Activated CD4-positive, alpha-beta memory T cell treated with anti-CD3 and anti-CD28 coated beads for 36 hours (primary cell): ENCODE results near the gene GCLC. TPM values are rescaled to one million over a fixed set of nuclear protein-coding genes. Genes with fewer than 3 reads are reported as not detected.
"Not testable (repeated sequence)": the region's sequence is repeated elsewhere in the genome, so short reads cannot be mapped to it uniquely, and the experiment has no call there.

ENCODE experiments used
- CTCF ChIA-PET: fragments of 350-600 bp; sonication (Branson Sonifier 250); formaldehyde crosslinking; loops from one replicate; lab custom pipeline; 2021; ENCODE audit warnings: antibody characterized with exemption, inconsistent platforms; lab: Charles Lee
- POLR2A ChIA-PET: fragments of 350-600 bp; sonication (Branson Sonifier 250); formaldehyde crosslinking; loops from one replicate; lab custom pipeline; 2021; ENCODE audit warnings: antibody characterized with exemption; lab: Charles Lee
- DNase-seq: peaks from one replicate; pipeline ENCODE4 v3.0.0-alpha.2; 2020
- H3K27ac Mint-ChIP-seq: one replicate; pipeline ENCODE4 v1.8.0; 2021; ENCODE audit warnings: mixed read lengths
- H3K27me3 Mint-ChIP-seq: one replicate; pipeline ENCODE4 v1.8.0; 2021; ENCODE audit warnings: mixed read lengths
- H3K36me3 Mint-ChIP-seq: one replicate; pipeline ENCODE4 v1.8.0; 2021; ENCODE audit warnings: mixed read lengths
- H3K4me1 Mint-ChIP-seq: one replicate; pipeline ENCODE4 v1.8.0; 2021; ENCODE audit warnings: low read depth, mixed read lengths
- H3K4me3 Mint-ChIP-seq: one replicate; pipeline ENCODE4 v1.8.0; 2021; ENCODE audit warnings: mild to moderate bottlenecking, mixed read lengths
- H3K9me3 Mint-ChIP-seq: one replicate; pipeline ENCODE4 v1.8.0; 2021; ENCODE audit warnings: mixed read lengths
- intact Hi-C: fragments of 100-400 bp; cut with micrococcal nuclease; formaldehyde crosslinking; loops from one replicate; pipeline ENCODE4 v1.15.1; 2023
- total RNA-seq, 2 experiments: library from RNA; stranded (reverse); gene quantifications; one replicate each; pipeline ENCODE4 v1.2.3, GENCODE V29; 2021

Gene GCLC
- total RNA-seq, 2 experiments from 2014 or later = 27.2 to 33.3 TPM

GRCh38 chr6:53553600-53553999 lies 8.7 kb upstream of the GCLC start:
- POLR2A ChIA-PET, H3K27ac Mint-ChIP-seq, H3K36me3 Mint-ChIP-seq, H3K9me3 Mint-ChIP-seq, CTCF ChIA-PET, DNase-seq, H3K4me1 Mint-ChIP-seq, H3K4me3 Mint-ChIP-seq, intact Hi-C loops, H3K27me3 Mint-ChIP-seq: not testable (repeated sequence)

GRCh38 chr6:53551681-53552080 lies 6.8 kb upstream of the GCLC start:
- intact Hi-C loops, CTCF ChIA-PET, DNase-seq, H3K27ac Mint-ChIP-seq, POLR2A ChIA-PET, H3K27me3 Mint-ChIP-seq, H3K4me3 Mint-ChIP-seq, H3K9me3 Mint-ChIP-seq, H3K36me3 Mint-ChIP-seq: not testable (repeated sequence)
- H3K4me1 Mint-ChIP-seq = peaks cover 12% of the 10 kb centered on the region

- ChIA-PET POLR2A (interaction anchor here (1.2 to 1.9 kb wide), 3 partner anchors 31 to 104 kb away, joined by 3 to 10 read pairs (median 6); no protein-coding TSS in a partner anchor), CTCF (interaction anchor here (0.7 to 2.0 kb wide), 10 partner anchors 9 to 180 kb away, joined by 3 to 11 read pairs (median 4); no protein-coding TSS in a partner anchor)
- Mint-ChIP-seq H3K27ac (peak overlapping the region; percentile 62), H3K36me3 (peaks cover 2% of the 10 kb centered on the region), H3K27me3 (no peaks in the 10 kb centered on the region), H3K9me3 (no peaks in the 10 kb centered on the region), H3K4me1 (peaks cover 37% of the 10 kb centered on the region), H3K4me3 (peak overlapping the region; percentile 82)
- intact Hi-C loops = loop anchor here (1.0 to 10.0 kb wide), 9 partner anchors 31 to 553 kb away; partner anchors contain the start of genes ELOVL5, FBXO9 and GSTA4
- DNase-seq = peak; percentile 97
Observed at GRCh38 chr6:53547811-53548496, 3.1 kb upstream of the GCLC start.

GRCh38 chr6:53547166-53547810 lies 2.4 kb upstream of the GCLC start:
- CTCF ChIA-PET = interaction anchor here (0.7 to 2.0 kb wide), 8 partner anchors 8 to 181 kb away, joined by 3 to 11 read pairs (median 4); no protein-coding TSS in a partner anchor
- Mint-ChIP-seq H3K4me1 (peaks cover 42% of the 10 kb centered on the region), H3K27ac (peak overlapping the region; percentile 25), H3K27me3 (no peaks in the 10 kb centered on the region), H3K9me3 (no peaks in the 10 kb centered on the region), H3K36me3 (peaks cover 2% of the 10 kb centered on the region), H3K4me3 (peak overlapping the region; percentile 82)
- DNase-seq = peak; percentile 12
- POLR2A ChIA-PET = interaction anchor here (1.2 to 1.9 kb wide), 3 partner anchors 32 to 105 kb away, joined by 3 to 10 read pairs (median 6); no protein-coding TSS in a partner anchor
- intact Hi-C loops = loop anchor here (2.0 to 10.0 kb wide), 5 partner anchors 46 to 552 kb away; partner anchors contain the start of genes ELOVL5, FBXO9 and GSTA4

- DNase-seq = no peak
- peaks cover 4% of the 10 kb centered on the region for H3K36me3 Mint-ChIP-seq
- H3K27me3 Mint-ChIP-seq = no peaks in the 10 kb centered on the region
- peaks cover 51% of the 10 kb centered on the region for H3K4me1 Mint-ChIP-seq
- H3K27ac Mint-ChIP-seq = no peak overlapping the region
- CTCF ChIA-PET = interaction anchor here (1.0 to 2.0 kb wide), 2 partner anchors 53 to 105 kb away, joined by 5 to 9 read pairs; no protein-coding TSS in a partner anchor
- POLR2A ChIA-PET = no interaction called here
- intact Hi-C loops = loop anchor here (2.0 to 10.0 kb wide), 5 partner anchors 47 to 551 kb away; partner anchors contain the start of genes ELOVL5, FBXO9 and GSTA4
- H3K4me3 Mint-ChIP-seq = peak overlapping the region; percentile 83
- no peaks in the 10 kb centered on the region for H3K9me3 Mint-ChIP-seq
Observed at GRCh38 chr6:53546281-53546680, 1.4 kb upstream of the GCLC start.

DNA sequence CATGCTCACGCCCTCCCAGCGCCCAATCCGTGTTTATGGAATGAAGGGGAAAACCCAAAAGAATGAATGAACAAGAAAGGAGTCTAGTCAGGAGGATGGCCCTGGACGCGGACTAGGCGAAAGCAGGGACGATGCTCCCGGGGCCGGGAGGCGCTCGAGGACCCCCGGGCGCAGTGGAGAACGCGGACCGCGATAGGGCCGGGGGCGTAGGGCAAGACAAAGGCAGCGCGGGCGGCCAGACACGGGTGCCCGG lies 758 bp downstream of the GCLC start:
- intact Hi-C loops = loop anchor here (2.0 to 10.0 kb wide), 2 partner anchors 185 to 549 kb away; partner anchors contain the start of gene GSTA4
- CTCF ChIA-PET = interaction anchor here (1.0 to 2.7 kb wide), 5 partner anchors 51 to 251 kb away, joined by 4 to 32 read pairs (median 12); partner anchors contain the start of gene LRRC1
- H3K27me3 Mint-ChIP-seq = no peaks in the 10 kb centered on the region
- H3K4me1 Mint-ChIP-seq = peaks cover 64% of the 10 kb centered on the region
- peak; percentile 36 for DNase-seq
- POLR2A ChIA-PET = interaction anchor here (0.5 to 2.7 kb wide), 4 partner anchors 35 to 182 kb away, joined by 3 to 15 read pairs (median 4); no protein-coding TSS in a partner anchor
- H3K36me3 Mint-ChIP-seq = peaks cover 4% of the 10 kb centered on the region
- H3K27ac Mint-ChIP-seq = peak overlapping the region; percentile 86
- no peaks in the 10 kb centered on the region for H3K9me3 Mint-ChIP-seq
- peak overlapping the region; percentile 94 for H3K4me3 Mint-ChIP-seq

GRCh38 chr6:53543359-53544216 lies 1.3 kb downstream of the GCLC start:
- CTCF ChIA-PET = interaction anchor here (0.7 to 2.7 kb wide), 6 partner anchors 50 to 479 kb away, joined by 3 to 32 read pairs (median 9); partner anchors contain the start of genes FBXO9 and LRRC1
- Mint-ChIP-seq H3K36me3 (peaks cover 6% of the 10 kb centered on the region), H3K4me3 (peak overlapping the region; percentile 94), H3K27me3 (no peaks in the 10 kb centered on the region), H3K9me3 (no peaks in the 10 kb centered on the region), H3K4me1 (peaks cover 68% of the 10 kb centered on the region), H3K27ac (peak overlapping the region; percentile 86)
- POLR2A ChIA-PET = interaction anchor here (0.5 to 2.7 kb wide), 4 partner anchors 36 to 183 kb away, joined by 3 to 15 read pairs (median 4); no protein-coding TSS in a partner anchor
- no peak for DNase-seq
- intact Hi-C loops = loop anchor here (1.0 to 10.0 kb wide), 8 partner anchors 36 to 549 kb away; partner anchors contain the start of gene GSTA4

DNA sequence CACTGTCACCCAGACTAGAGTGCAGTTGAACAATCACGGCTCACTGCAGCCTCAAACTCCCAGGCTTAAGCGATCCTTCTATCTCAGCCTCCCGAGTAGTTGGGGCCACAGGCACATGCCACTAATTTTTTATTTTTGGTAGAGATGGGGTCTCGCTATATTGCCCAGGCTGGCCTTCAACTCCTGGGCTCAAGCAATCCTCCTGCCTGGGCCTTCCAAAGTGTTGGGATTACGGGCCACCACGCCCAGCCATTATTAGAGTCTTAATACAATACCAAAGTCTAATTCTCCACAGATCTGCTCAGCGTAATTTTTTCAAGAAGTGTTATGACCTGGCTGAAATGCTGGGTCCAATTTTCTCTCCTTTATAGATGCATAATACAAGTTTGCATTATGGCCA lies 3.0 kb downstream of the GCLC start:
- no peak for DNase-seq
- ChIA-PET POLR2A (no interaction called here), CTCF (interaction anchor here (0.7 kb wide), 1 partner anchor 110 kb away, joined by 4 read pairs; no protein-coding TSS in a partner anchor)
- no peaks in the 10 kb centered on the region for H3K9me3 Mint-ChIP-seq
- intact Hi-C loops = loop anchor here (2.0 to 10.0 kb wide), 2 partner anchors 181 to 547 kb away; partner anchors contain the start of gene GSTA4
- H3K36me3 Mint-ChIP-seq = peaks cover 6% of the 10 kb centered on the region
- no peak overlapping the region for H3K27ac Mint-ChIP-seq
- peaks cover 62% of the 10 kb centered on the region for H3K4me1 Mint-ChIP-seq
- H3K4me3 Mint-ChIP-seq = no peak overlapping the region
- no peaks in the 10 kb centered on the region for H3K27me3 Mint-ChIP-seq

DNA sequence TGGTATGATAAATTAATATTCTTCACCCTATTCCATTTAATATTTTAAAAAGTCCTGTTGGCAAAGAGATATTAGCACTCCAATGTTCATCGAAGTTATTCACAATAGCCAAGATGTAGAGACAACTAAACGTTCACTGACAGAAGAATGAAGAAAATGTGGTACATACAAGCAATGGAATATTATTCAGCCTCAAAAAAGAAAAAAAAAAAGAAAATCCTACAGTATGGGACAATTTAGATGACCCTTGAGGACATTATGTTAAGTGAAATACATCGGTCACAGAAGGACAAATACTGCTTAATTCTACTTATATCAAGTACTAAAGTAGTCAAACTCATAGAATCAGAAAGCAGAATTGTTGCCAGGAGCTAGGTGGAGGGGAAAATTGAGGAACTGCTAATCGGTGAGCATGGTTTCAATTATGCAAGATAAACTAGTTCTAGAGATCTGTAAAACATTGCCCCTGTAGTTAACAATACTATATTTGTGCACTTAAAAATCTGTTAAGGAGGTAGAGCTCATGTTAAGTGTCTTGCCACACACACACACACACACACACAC lies 4.7 kb downstream of the GCLC start:
- ChIA-PET POLR2A (no interaction called here), CTCF (interaction anchor here (1.3 kb wide), 1 partner anchor 188 kb away, joined by 6 read pairs; no protein-coding TSS in a partner anchor)
- intact Hi-C loops = loop anchor here (10.0 kb wide), 1 partner anchor 545 kb away; the partner anchor contains the start of gene GSTA4

GRCh38 chr6:53539561-53539960 lies 5.3 kb downstream of the GCLC start:
- no peaks in the 10 kb centered on the region for H3K9me3 Mint-ChIP-seq
- no peak overlapping the region for H3K27ac Mint-ChIP-seq
- intact Hi-C loops = no loop called here
- no peak overlapping the region for H3K4me3 Mint-ChIP-seq
- peaks cover 10% of the 10 kb centered on the region for H3K36me3 Mint-ChIP-seq
- no peaks in the 10 kb centered on the region for H3K27me3 Mint-ChIP-seq
- no peak for DNase-seq
- peaks cover 55% of the 10 kb centered on the region for H3K4me1 Mint-ChIP-seq
- ChIA-PET CTCF (interaction anchor here (1.0 to 1.3 kb wide), 2 partner anchors 8 to 189 kb away, joined by 4 to 6 read pairs; no protein-coding TSS in a partner anchor), POLR2A (no interaction called here)

More for the DNA sequence above, 4.7 kb downstream of the GCLC start:
- H3K4me3 Mint-ChIP-seq = no peak overlapping the region
- peaks cover 10% of the 10 kb centered on the region for H3K36me3 Mint-ChIP-seq
- no peaks in the 10 kb centered on the region for H3K9me3 Mint-ChIP-seq
- no peak overlapping the region for H3K27ac Mint-ChIP-seq
- no peaks in the 10 kb centered on the region for H3K27me3 Mint-ChIP-seq
- no peak for DNase-seq
- H3K4me1 Mint-ChIP-seq = peaks cover 58% of the 10 kb centered on the region
